Prostate gland (tissue), 2 donors: Measurements from ENCODE around the gene RABGGTA.

ENCODE experiments used
- CTCF ChIP-seq, 4 experiments: fragments of 200-600 bp in 2 of 4; fragments of 450-650 bp in 2 of 4; sonication (generic) in 2 of 4; IDR thresholded peaks; 1 replicate in 3 of 4; 2 replicates in 1 of 4; pipeline ENCODE4 v1.5.1; 2016 to 2019; ENCODE audit warnings: antibody characterized with exemption in 4 of 4, mild to moderate bottlenecking in 2 of 4, moderate library complexity in 2 of 4
- POLR2AphosphoS5 ChIP-seq: sonication (generic); formaldehyde crosslinking; IDR thresholded peaks from one replicate; pipeline ENCODE4 v1.6.1; 2017; ENCODE audit warnings: antibody characterized with exemption

- TF ChIP-seq CTCF (IDR thresholded peaks at IDR 0.05) (no peak), POLR2AphosphoS5 (no peak)
Observed at GRCh38 chr14:24236689-24237462, 34.5 kb downstream of the RABGGTA start.
